H1 (cell line): ENCODE measurements around the gene CARD11. TPM values are rescaled to one million over a fixed set of nuclear protein-coding genes. Genes with fewer than 3 reads are reported as not detected.

Source experiments
- HDAC2 ChIP-seq, 2 experiments: fragments of 300-600 bp in 1 of 2; sonication (generic) in 1 of 2; IDR thresholded peaks; 2 replicates each; pipeline ENCODE4 v1.6.1; 2011 to 2012; ENCODE audit warnings: low read depth in 2 of 2, low read length in 2 of 2, mild to moderate bottlenecking in 2 of 2, moderate library complexity in 2 of 2, borderline replicate concordance in 1 of 2, inconsistent platforms in 1 of 2
- JUND ChIP-seq: IDR thresholded peaks from 2 replicates; pipeline ENCODE4 v1.6.1; 2011; ENCODE audit warnings: mild to moderate bottlenecking, improper control_type of control experiment, low read length
- KDM4A ChIP-seq: IDR thresholded peaks from one replicate; pipeline ENCODE4 v1.7.1; 2012; ENCODE audit warnings: low read depth, mild to moderate bottlenecking, moderate library complexity, low read length, inconsistent platforms; ENCODE audit not compliant: severe bottlenecking
- polyA plus RNA-seq, 7 experiments: library from polyadenylated mRNA; depleted of rRNA in 3 of 7; stranded (reverse) in 5 of 7; unstranded in 2 of 7; fragments of >200 nt in 5 of 7; fragments of 200-250 nt in 2 of 7; gene quantifications; 1 replicate in 5 of 7; 2 replicates in 1 of 7; 4 replicates in 1 of 7; pipeline versions ENCODE4 v1.2.1 to v1.2.3, GENCODE V29; 2011 to 2013; ENCODE audit warnings: missing spikeins in 2 of 7, mixed read lengths in 2 of 7
- total RNA-seq: library from RNA; stranded (reverse); fragmentation: NEBNext Ultra II Directional; extraction: Animal tissue kit (Norgen Biotek cat#: 25700); gene quantifications from 2 replicates; pipeline ENCODE4 v1.2.1, GENCODE V29; 2021

The CARD11 gene
- total and polyA plus RNA-seq, 2 of the 8 experiments (the other 6 are each of a cell fraction or from before 2014, with no cell fraction given), result 12.6 to 29.8 TPM

GRCh38 chr7:2981103-2981480, 62.6 kb downstream of the CARD11 start (continued):
- TF ChIP-seq KDM4A (no peak), HDAC2 (IDR thresholded peaks at IDR 0.05; ENCODE audit: borderline replicate concordance in 1 of 2, low read depth in 2 of 2, low read length in 2 of 2) (no peak), JUND (no peak)
- TF ChIP-seq, all 59 proteins: peak for 0
